Ovary (tissue), 9 donors: Measurements from ENCODE around the gene GALNTL6. TPM values are rescaled to one million over a fixed set of nuclear protein-coding genes. Genes with fewer than 3 reads are reported as not detected.

Experiments used
- DNase-seq, 5 donors: peaks; one replicate each; pipeline ENCODE4 v3.0.0-alpha.2; 2019 to 2020
- H3K27ac ChIP-seq, 2 donors: fragments of 200-600 bp; one replicate each; pipeline versions ENCODE4 v1.5.1 to v1.8.0; 2019 to 2022
- H3K27me3 ChIP-seq: fragments of 200-600 bp; one replicate; pipeline ENCODE4 v1.8.0; 2022
- H3K36me3 ChIP-seq: fragments of 200-600 bp; sonication (generic); one replicate; pipeline ENCODE4 v1.5.1; 2019
- H3K4me1 ChIP-seq: one replicate; pipeline ENCODE4 v1.8.1; 2013; ENCODE audit warnings: mild to moderate bottlenecking, moderate library complexity; ENCODE audit not compliant: insufficient read depth
- H3K4me3 ChIP-seq: fragments of 200-600 bp; sonication (generic); one replicate; pipeline ENCODE4 v1.5.1; 2017
- H3K9me3 ChIP-seq, 2 donors: fragments of 200-600 bp in 1 of 2; sonication (generic) in 1 of 2; one replicate each; pipeline versions ENCODE4 v1.5.1 to v1.8.1; 2013 to 2019; ENCODE audit warnings: mild to moderate bottlenecking in 1 of 2, moderate library complexity in 1 of 2
- CTCF ChIP-seq, 3 donors: fragments of 450-650 bp in 2 of 3; fragments of 200-600 bp in 1 of 3; IDR thresholded peaks; one replicate each; pipeline versions ENCODE4 v1.5.1 to v1.8.0; 2016 to 2022; ENCODE audit warnings: antibody characterized with exemption in 3 of 3, mild to moderate bottlenecking in 1 of 3
- EP300 ChIP-seq: sonication (generic); formaldehyde crosslinking; IDR thresholded peaks from one replicate; pipeline ENCODE4 v1.6.1; 2017; ENCODE audit warnings: antibody characterized with exemption
- POLR2A ChIP-seq: fragments of 450-650 bp; IDR thresholded peaks from one replicate; pipeline ENCODE4 v1.6.1; 2017; ENCODE audit warnings: antibody characterized with exemption, mild to moderate bottlenecking, moderate library complexity
- WGBS, 3 donors: extraction: QIAGEN DNeasy Blood & Tissue Kit in 1 of 3; methylation state at CpG; one replicate each; pipeline versions ENCODE4 v1.1.5 to v1.1.7; 2013 to 2017; 5-methylcytosine and 5-hydroxymethylcytosine counted together
- intact Hi-C, 4 donors: fragments of 100-400 bp; cut with DNase I; formaldehyde crosslinking; loops; one replicate each; pipeline versions ENCODE4 v1.11.0 to v1.15.1; 2022 to 2023
- polyA plus RNA-seq, 2 donors: library from polyadenylated mRNA; stranded (reverse); fragments of 200-250 nt in 1 of 2; fragments of 350-450 nt in 1 of 2; fragmentation: Illumina TruSeq in 1 of 2; extraction: RNeasy Lipid Tissue Mini Kit (QIAGEN cat#74804) in 1 of 2; gene quantifications; one replicate each; pipeline ENCODE4 v1.2.3, GENCODE V29; 2013 to 2014
- total RNA-seq, 7 donors: library from RNA; depleted of rRNA in 2 of 7; stranded (reverse); fragments of >200 nt in 2 of 7; fragmentation: NEBNext Ultra II Directional in 3 of 7; extraction: Animal tissue kit (Norgen Biotek cat#: 25700) in 3 of 7; gene quantifications; one replicate each; pipeline versions ENCODE4 v1.1.0 to v1.2.4, GENCODE V29; 2016 to 2023
- donor health status: DM: no; HTN: no; CAD: no; lungs with moderate emphysema.
- donor health status: DM: no; HTN: no; CAD: no.
- donor health status: Bipolar disorder and iron deficiency.
- donor health status: DM: yes; HTN: yes; CAD: no.
- donor health status: DM: no; HTN: no; CAD: no.
- donor health status: DM: yes; HTN: yes; CAD: no.

Gene GALNTL6
- total and polyA plus RNA-seq, 9 donors, result 0.11 to 1.8 TPM; not detected in 7

DNA sequence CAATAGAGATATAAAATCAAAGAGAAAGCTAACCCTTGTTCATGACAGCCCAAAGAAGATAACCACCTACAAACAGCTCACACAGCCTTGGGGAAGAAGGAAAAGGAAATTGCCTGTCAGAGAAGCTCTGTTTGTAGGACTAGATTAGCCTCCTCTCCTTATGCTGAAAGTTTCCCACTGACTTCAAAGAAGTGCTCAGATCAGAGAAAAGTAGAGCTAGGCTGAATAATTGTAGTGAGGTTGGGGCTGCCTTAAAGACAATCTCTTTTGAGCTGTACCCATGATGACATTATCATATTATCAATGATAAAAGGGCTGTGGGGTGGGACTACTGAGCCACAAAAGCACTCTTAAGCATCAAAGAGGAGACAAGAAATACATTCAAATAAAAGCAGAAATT, 1132.4 kb downstream of the GALNTL6 start:
- intact Hi-C loops, result no loop called here
- H3K27ac ChIP-seq, result no peak overlapping the region
- H3K36me3 ChIP-seq, result no peaks in the 10 kb centered on the region
- TF ChIP-seq EP300 (no peak), POLR2A (no peak)
- no peaks in the 10 kb centered on the region for H3K9me3 ChIP-seq
- H3K4me3 ChIP-seq, result no peak overlapping the region
- DNase-seq, result no peak
- H3K27me3 ChIP-seq, result no peaks in the 10 kb centered on the region
- no peaks in the 10 kb centered on the region for H3K4me1 ChIP-seq

GRCh38 chr4:172946503-172946902, 1133.3 kb downstream of the GALNTL6 start:
- Histone ChIP-seq H3K36me3 (no peaks in the 10 kb centered on the region), H3K9me3 (no peaks in the 10 kb centered on the region), H3K27ac (no peak overlapping the region), H3K4me1 (no peaks in the 10 kb centered on the region), H3K27me3 (no peaks in the 10 kb centered on the region), H3K4me3 (no peak overlapping the region)
- TF ChIP-seq POLR2A, result no peak
- TF ChIP-seq EP300, result no peak
- no peak for TF ChIP-seq CTCF (IDR thresholded peaks at IDR 0.05)
- 56 to 66% (median 62%) methylated on average over 1 of the region's 1 CpG for WGBS, 3 donors
- no peak for DNase-seq
- intact Hi-C loops, result no loop called here

GRCh38 chr4:172947594-172947993, 1134.4 kb downstream of the GALNTL6 start:
- Histone ChIP-seq H3K4me1 (no peaks in the 10 kb centered on the region), H3K36me3 (no peaks in the 10 kb centered on the region), H3K9me3 (no peaks in the 10 kb centered on the region), H3K4me3 (no peak overlapping the region), H3K27ac (no peak overlapping the region), H3K27me3 (no peaks in the 10 kb centered on the region)
- WGBS, 3 donors, result 12 to 25% (median 18%) methylated on average over 3 of the region's 3 CpGs
- TF ChIP-seq CTCF (IDR thresholded peaks at IDR 0.05) (no peak), EP300 (no peak), POLR2A (no peak)
- DNase-seq, result no peak
- intact Hi-C loops, result no loop called here

DNA sequence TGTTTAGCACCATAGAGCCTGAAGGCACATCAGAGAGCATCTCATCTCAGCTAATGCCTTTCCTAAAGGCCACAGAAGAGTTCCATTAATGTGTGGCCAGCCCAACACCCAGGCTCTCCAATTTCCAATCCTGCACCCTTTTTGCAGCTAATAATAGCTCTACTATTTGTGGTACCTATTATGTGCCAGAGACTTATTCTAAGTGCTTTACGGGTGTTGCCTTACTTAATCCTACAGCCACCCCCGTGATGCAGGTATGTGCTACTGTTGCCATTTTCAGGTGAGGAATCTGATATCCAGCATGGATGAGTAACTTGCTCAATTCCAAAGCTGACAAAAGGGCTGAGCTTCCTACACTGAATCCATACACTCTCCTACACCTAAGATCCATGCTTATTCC, 1137.8 kb downstream of the GALNTL6 start:
- TF ChIP-seq POLR2A (no peak), CTCF (IDR thresholded peaks at IDR 0.05) (no peak), EP300 (no peak)
- no peaks in the 10 kb centered on the region for H3K9me3 ChIP-seq
- no peak for DNase-seq
- no peaks in the 10 kb centered on the region for H3K4me1 ChIP-seq
- no peaks in the 10 kb centered on the region for H3K27me3 ChIP-seq
- H3K36me3 ChIP-seq, result no peaks in the 10 kb centered on the region
- H3K27ac ChIP-seq, result no peak overlapping the region
- intact Hi-C loops, result no loop called here
- H3K4me3 ChIP-seq, result no peak overlapping the region
- 88 to 91% (median 89%) methylated on average over 2 of the region's 2 CpGs for WGBS, 3 donors

DNA sequence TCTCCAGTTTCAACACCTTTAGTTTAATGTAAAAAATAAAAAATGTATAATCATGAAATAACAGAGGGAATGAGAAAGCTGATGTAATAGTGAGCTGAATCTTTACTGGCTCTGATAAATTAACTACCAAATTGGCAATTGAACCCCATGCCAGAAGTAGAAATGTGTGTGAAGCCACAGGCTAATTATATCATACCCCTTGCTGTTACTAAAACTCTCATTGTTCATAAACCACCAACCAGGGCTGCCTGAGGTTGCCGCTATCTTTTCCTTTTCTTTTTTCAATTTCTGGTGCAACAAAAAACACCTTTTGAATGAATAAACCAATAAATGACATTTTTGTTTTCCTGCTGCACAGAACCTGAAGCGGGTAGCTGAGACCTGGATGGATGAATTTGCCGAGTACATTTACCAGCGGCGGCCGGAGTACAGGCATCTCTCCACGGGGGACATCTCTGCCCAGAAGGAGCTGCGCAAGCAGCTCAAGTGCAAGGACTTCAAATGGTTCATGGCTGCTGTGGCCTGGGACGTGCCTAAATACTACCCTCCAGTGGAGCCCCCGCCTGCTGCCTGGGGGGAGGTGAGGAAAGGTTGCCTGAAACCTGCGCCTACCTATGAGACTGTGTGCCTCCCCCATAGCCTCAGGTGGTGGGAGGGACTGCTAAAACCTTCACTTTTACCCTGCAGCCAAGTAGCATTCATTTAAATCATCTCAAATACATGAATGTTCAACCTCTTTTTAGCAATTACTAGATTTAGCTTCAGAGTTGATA, 1138.7 kb downstream of the GALNTL6 start:
- 83 to 92% (median 85%) methylated on average over 11 of the region's 11 CpGs for WGBS, 3 donors
- H3K4me1 ChIP-seq, result no peaks in the 10 kb centered on the region
- H3K4me3 ChIP-seq, result no peak overlapping the region
- DNase-seq, result no peak
- intact Hi-C loops, result no loop called here
- H3K27ac ChIP-seq, result no peak overlapping the region
- TF ChIP-seq POLR2A (no peak), CTCF (IDR thresholded peaks at IDR 0.05) (no peak), EP300 (no peak)
- H3K36me3 ChIP-seq, result no peaks in the 10 kb centered on the region
- H3K27me3 ChIP-seq, result no peaks in the 10 kb centered on the region
- no peaks in the 10 kb centered on the region for H3K9me3 ChIP-seq
